Neural cell (in vitro differentiated cells): Measurements from ENCODE around the gene NARF.

ENCODE experiments used
- EP300 ChIP-seq: fragments of 450-650 bp; conservative IDR thresholded peaks from 2 replicates; pipeline ENCODE4 v1.6.1; 2014; ENCODE audit warnings: antibody characterized with exemption, mild to moderate bottlenecking, moderate library complexity; ENCODE audit not compliant: poor library complexity, severe bottlenecking
- EZH2 ChIP-seq: fragments of 200-600, 300-800 bp; shearing (Covaris generic), sonication (generic); IDR thresholded peaks from 2 replicates; pipeline ENCODE4 v1.6.1; 2014; ENCODE audit warnings: antibody characterized with exemption, low read length, borderline replicate concordance, mild to moderate bottlenecking; ENCODE audit not compliant: insufficient read depth, poor library complexity, severe bottlenecking
- MXI1 ChIP-seq: fragments of 450-650 bp; conservative IDR thresholded peaks from 2 replicates; pipeline ENCODE4 v1.6.1; 2014; ENCODE audit warnings: antibody characterized with exemption, mild to moderate bottlenecking; ENCODE audit not compliant: poor library complexity, severe bottlenecking
- POLR2AphosphoS5 ChIP-seq: IDR thresholded peaks from 2 replicates; pipeline ENCODE4 v1.6.1; 2012
- RAD21 ChIP-seq: fragments of 450-650 bp; conservative IDR thresholded peaks from 2 replicates; pipeline ENCODE4 v1.6.1; 2014; ENCODE audit warnings: antibody characterized with exemption, mild to moderate bottlenecking, moderate library complexity
- TF ChIP-seq, protein P1 (sequence below): fragments of 450-650 bp; IDR thresholded peaks from 2 replicates; pipeline ENCODE4 v1.5.1; 2014; ENCODE audit warnings: antibody characterized with exemption, mild to moderate bottlenecking, moderate library complexity; ENCODE audit not compliant: poor library complexity, severe bottlenecking
- TF ChIP-seq, protein P2 (sequence below): IDR thresholded peaks from 2 replicates; pipeline ENCODE4 v1.6.1; 2012; ENCODE audit warnings: borderline replicate concordance

GRCh38 chr17:82416264-82416663 lies 42.3 kb upstream of the NARF start:
- TF ChIP-seq RAD21 (no peak), POLR2AphosphoS5 (no peak), EP300 (no peak), EZH2 (no peak), MXI1 (no peak)
- TF ChIP-seq, protein P1, sequence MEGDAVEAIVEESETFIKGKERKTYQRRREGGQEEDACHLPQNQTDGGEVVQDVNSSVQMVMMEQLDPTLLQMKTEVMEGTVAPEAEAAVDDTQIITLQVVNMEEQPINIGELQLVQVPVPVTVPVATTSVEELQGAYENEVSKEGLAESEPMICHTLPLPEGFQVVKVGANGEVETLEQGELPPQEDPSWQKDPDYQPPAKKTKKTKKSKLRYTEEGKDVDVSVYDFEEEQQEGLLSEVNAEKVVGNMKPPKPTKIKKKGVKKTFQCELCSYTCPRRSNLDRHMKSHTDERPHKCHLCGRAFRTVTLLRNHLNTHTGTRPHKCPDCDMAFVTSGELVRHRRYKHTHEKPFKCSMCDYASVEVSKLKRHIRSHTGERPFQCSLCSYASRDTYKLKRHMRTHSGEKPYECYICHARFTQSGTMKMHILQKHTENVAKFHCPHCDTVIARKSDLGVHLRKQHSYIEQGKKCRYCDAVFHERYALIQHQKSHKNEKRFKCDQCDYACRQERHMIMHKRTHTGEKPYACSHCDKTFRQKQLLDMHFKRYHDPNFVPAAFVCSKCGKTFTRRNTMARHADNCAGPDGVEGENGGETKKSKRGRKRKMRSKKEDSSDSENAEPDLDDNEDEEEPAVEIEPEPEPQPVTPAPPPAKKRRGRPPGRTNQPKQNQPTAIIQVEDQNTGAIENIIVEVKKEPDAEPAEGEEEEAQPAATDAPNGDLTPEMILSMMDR = no peak
- TF ChIP-seq, protein P2, sequence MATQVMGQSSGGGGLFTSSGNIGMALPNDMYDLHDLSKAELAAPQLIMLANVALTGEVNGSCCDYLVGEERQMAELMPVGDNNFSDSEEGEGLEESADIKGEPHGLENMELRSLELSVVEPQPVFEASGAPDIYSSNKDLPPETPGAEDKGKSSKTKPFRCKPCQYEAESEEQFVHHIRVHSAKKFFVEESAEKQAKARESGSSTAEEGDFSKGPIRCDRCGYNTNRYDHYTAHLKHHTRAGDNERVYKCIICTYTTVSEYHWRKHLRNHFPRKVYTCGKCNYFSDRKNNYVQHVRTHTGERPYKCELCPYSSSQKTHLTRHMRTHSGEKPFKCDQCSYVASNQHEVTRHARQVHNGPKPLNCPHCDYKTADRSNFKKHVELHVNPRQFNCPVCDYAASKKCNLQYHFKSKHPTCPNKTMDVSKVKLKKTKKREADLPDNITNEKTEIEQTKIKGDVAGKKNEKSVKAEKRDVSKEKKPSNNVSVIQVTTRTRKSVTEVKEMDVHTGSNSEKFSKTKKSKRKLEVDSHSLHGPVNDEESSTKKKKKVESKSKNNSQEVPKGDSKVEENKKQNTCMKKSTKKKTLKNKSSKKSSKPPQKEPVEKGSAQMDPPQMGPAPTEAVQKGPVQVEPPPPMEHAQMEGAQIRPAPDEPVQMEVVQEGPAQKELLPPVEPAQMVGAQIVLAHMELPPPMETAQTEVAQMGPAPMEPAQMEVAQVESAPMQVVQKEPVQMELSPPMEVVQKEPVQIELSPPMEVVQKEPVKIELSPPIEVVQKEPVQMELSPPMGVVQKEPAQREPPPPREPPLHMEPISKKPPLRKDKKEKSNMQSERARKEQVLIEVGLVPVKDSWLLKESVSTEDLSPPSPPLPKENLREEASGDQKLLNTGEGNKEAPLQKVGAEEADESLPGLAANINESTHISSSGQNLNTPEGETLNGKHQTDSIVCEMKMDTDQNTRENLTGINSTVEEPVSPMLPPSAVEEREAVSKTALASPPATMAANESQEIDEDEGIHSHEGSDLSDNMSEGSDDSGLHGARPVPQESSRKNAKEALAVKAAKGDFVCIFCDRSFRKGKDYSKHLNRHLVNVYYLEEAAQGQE = no peak
